Aortic smooth muscle cell (primary cell): ENCODE results near the gene AQP7. TPM values are rescaled to one million over a fixed set of nuclear protein-coding genes. Genes with fewer than 3 reads are reported as not detected.

Source experiments
- total RNA-seq: library from RNA; depleted of rRNA; stranded (reverse); fragments of >200 nt; gene quantifications from 2 replicates; pipeline ENCODE4 v1.2.3, GENCODE V29; 2014

AQP7 gene
- total RNA-seq, result 0.40 and 1.8 TPM in 2 replicates

DNA sequence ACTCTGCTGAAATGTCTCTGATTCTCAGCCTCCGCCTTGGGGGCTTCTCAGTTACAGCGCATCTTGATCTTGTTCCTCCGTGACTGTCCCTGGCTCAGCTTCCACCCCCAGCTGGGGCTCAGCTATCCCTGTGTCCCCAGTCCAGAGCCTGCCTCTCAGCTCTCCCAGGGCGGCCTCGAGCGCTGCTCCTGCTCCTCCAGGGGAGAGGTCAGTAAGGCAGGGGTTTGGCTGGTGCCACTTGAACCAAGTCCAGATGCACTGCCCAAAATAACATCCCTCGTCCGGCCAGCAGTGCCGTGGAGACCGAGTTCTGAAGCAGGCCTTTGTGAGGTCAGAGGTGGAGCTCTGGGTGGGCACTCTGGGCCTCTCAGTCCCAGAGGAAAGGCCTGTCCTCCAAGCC is at the start of gene AQP7:
TSS of gene AQP7 (minus strand) at position 198 of the 400 bp plus-strand sequence. CDS start 1,306 bp downstream, outside the sequence.

GRCh38 chr9:33446946-33447798 is 44.8 kb upstream of the AQP7 start, which contains the start of gene AQP3:
Gene AQP3, minus strand, starts transcription at chr9:33447593. Its CDS starts 63 bp downstream, at chr9:33447530.

Other genes with a start within 250 kb of the AQP7 start
- gene B4GALT1, start 235.2 kb downstream of the AQP7 start, total RNA-seq, result 14.9 and 23.6 TPM in 2 replicates
- gene SPINK4, start 162.4 kb downstream of the AQP7 start, total RNA-seq, result not detected in 2 replicates
- gene BAG1, start 137.9 kb downstream of the AQP7 start, total RNA-seq, result 29.8 and 30.3 TPM in 2 replicates
- gene CHMP5, start 137.5 kb downstream of the AQP7 start, total RNA-seq, result 135 and 137 TPM in 2 replicates
- gene NFX1, start 112.1 kb downstream of the AQP7 start, total RNA-seq, result 19.9 and 24.0 TPM in 2 replicates
- 0.26 and 0.56 TPM in 2 replicates for gene AQP3, start 45.0 kb upstream of the AQP7 start, total RNA-seq
- 17.5 and 24.0 TPM in 2 replicates for gene NOL6, start 71.4 kb upstream of the AQP7 start, total RNA-seq
- under 0.01 TPM in 1 of 2 replicates, not detected in the other for gene ANKRD18B, start 121.7 kb upstream of the AQP7 start, total RNA-seq